ENCODE measurements around the gene CCDC85A.

The CCDC85A gene

GRCh38 chr2:56379066-56379465, 195.3 kb downstream of the CCDC85A start:
- no peak for ATAC-seq
- TF ChIP-seq ARNTL (CRISPR knock-in tag; IDR thresholded peaks at IDR 0.05; ENCODE audit: borderline replicate concordance, low read depth) (no peak), OSR1 (CRISPR knock-in tag; IDR thresholded peaks at IDR 0.05) (no peak), RARB (CRISPR knock-in tag; IDR thresholded peaks at IDR 0.05) (no peak), TOX (CRISPR knock-in tag; IDR thresholded peaks at IDR 0.05; ENCODE audit: borderline replicate concordance) (no peak), PPARA (CRISPR knock-in tag; IDR thresholded peaks at IDR 0.05; ENCODE audit: borderline replicate concordance) (no peak), PATZ1 (CRISPR knock-in tag; IDR thresholded peaks at IDR 0.05; ENCODE audit: borderline replicate concordance) (no peak), CSDC2 (CRISPR knock-in tag; IDR thresholded peaks at IDR 0.05) (no peak), ESRRG (CRISPR knock-in tag; IDR thresholded peaks at IDR 0.05) (no peak), CREB5 (CRISPR knock-in tag; IDR thresholded peaks at IDR 0.05; ENCODE audit: low read depth) (no peak)

GRCh38 chr2:56380861-56381260, 197.1 kb downstream of the CCDC85A start:
- TF ChIP-seq ZNF565 (CRISPR knock-in tag; conservative IDR thresholded peaks at IDR 0.05; ENCODE audit: low read depth), result no peak
- TF ChIP-seq CSRNP3 (CRISPR knock-in tag; IDR thresholded peaks at IDR 0.05), result no peak
- no peak for ATAC-seq

- ATAC-seq, result no peak
- TF ChIP-seq ZNF565 (CRISPR knock-in tag; conservative IDR thresholded peaks at IDR 0.05; ENCODE audit: low read depth) (no peak), ZNF70 (CRISPR knock-in tag; IDR thresholded peaks at IDR 0.05) (no peak), CSRNP3 (CRISPR knock-in tag; IDR thresholded peaks at IDR 0.05) (no peak), ISL1 (CRISPR knock-in tag; IDR thresholded peaks at IDR 0.05) (no peak), ZFP30 (CRISPR knock-in tag; IDR thresholded peaks at IDR 0.05) (no peak), TCF4 (CRISPR knock-in tag; IDR thresholded peaks at IDR 0.05; ENCODE audit: borderline replicate concordance) (no peak), RARB (CRISPR knock-in tag; IDR thresholded peaks at IDR 0.05) (no peak), ZC3H10 (CRISPR knock-in tag; IDR thresholded peaks at IDR 0.05) (no peak), BACH2 (CRISPR knock-in tag; IDR thresholded peaks at IDR 0.05; ENCODE audit: borderline replicate concordance) (no peak), SNAI2 (CRISPR knock-in tag; IDR thresholded peaks at IDR 0.05) (no peak), PPARA (CRISPR knock-in tag; IDR thresholded peaks at IDR 0.05; ENCODE audit: borderline replicate concordance) (no peak), CREB5 (CRISPR knock-in tag; IDR thresholded peaks at IDR 0.05; ENCODE audit: low read depth) (no peak), ARNTL (CRISPR knock-in tag; IDR thresholded peaks at IDR 0.05; ENCODE audit: borderline replicate concordance, low read depth) (no peak), ZFP3 (CRISPR knock-in tag; IDR thresholded peaks at IDR 0.05) (no peak), OSR1 (CRISPR knock-in tag; IDR thresholded peaks at IDR 0.05) (no peak), ESRRG (CRISPR knock-in tag; IDR thresholded peaks at IDR 0.05) (no peak), POU6F1 (CRISPR knock-in tag; IDR thresholded peaks at IDR 0.05; ENCODE audit: borderline replicate concordance, low read depth) (no peak), PATZ1 (CRISPR knock-in tag; IDR thresholded peaks at IDR 0.05; ENCODE audit: borderline replicate concordance) (no peak), GLIS3 (CRISPR knock-in tag; IDR thresholded peaks at IDR 0.05) (no peak)
Observed at GRCh38 chr2:56382466-56382865, 198.7 kb downstream of the CCDC85A start.

Measured in SK-N-SH treated with all-trans-retinoic acid at 6 μM for 48 hours (cell line).